Urothelium cell line (cell line): ENCODE data around the gene CUX1.
"Not testable (repeated sequence)": the region's sequence is repeated elsewhere in the genome, so short reads cannot be mapped to it uniquely, and the experiment has no call there.

Experiments used
- DNase-seq: peaks from one replicate; pipeline ENCODE4 v3.0.0; 2011; ENCODE audit warnings: low spot score, mixed read lengths
- FAIRE-seq: peaks from 2 replicates; lab custom pipeline; 2011; peaks lifted over from hg19 to GRCh38; lab: Jason Lieb, UNC

Gene CUX1

DNA sequence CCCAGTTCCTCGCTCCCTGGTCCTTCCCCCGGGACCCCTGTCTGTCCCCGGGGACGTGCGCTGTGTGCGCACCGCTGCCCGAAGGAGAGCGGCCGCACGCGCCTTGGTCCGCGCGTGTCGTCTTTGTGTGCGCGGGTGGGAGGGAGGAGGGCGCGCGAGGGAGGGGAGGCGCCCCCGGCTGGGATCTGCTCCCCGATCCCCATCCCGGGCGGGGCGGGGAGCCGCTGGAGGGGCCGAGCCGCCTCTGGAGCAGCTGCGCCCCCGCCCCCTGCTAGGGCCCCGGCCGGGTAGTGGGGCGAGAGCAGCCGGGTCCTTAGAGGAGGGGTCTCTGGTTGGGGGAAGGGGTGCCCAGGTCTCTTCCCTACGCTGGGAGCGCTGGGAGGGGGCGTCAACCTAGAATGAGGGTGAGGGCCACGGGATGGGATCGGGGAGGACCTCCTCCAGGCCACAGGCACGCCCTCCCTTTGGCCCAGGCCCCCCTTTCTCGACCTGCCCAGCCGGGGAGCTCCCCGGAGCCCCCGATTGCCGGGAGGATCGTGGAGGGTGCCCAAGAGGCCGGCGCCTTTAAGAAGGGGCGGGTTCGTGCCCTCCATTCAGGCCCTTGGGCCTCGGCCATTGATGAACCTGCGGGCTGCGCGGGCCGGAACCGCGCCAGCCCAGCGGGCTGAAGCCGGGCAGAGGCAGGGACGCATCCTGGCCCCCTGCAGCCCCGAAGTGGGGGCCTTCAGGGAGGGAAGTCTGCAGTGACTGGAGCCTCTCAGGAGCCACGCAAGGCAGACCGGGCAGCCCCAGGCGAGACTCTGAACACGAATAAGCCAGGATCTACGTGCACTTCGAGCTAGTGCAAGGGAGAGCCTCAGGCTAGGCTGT is 469.9 kb downstream of the CUX1 start:
- FAIRE-seq (no peak), DNase-seq (peak; percentile 70)

- FAIRE-seq (no peak), DNase-seq (no peak)
Measured at GRCh38 chr7:102287981-102288278, 470.5 kb downstream of the CUX1 start.

- DNase-seq (no peak), FAIRE-seq (no peak)
Measured at GRCh38 chr7:102288285-102288930, 471.0 kb downstream of the CUX1 start.

DNA sequence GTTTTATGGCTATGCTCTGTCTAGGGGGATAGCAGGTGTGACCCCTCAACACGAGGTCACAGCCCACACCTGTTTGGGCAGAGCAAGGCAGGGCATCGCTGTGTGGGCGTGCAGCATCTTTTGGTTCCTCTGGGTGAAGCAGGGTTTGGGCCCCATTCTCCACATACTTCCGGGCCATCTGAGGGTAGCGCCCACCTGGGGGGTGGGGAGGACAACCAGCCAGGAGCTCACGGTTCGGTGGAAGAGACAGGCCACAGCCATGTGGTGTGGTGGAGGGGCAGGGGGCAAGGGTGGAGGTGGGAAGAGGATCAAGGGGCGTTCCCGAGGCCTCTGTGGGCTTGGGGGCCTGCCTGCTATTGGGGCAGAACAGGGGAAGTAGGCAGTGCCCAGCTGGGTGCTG is 471.6 kb downstream of the CUX1 start:
- DNase-seq = no peak

DNA sequence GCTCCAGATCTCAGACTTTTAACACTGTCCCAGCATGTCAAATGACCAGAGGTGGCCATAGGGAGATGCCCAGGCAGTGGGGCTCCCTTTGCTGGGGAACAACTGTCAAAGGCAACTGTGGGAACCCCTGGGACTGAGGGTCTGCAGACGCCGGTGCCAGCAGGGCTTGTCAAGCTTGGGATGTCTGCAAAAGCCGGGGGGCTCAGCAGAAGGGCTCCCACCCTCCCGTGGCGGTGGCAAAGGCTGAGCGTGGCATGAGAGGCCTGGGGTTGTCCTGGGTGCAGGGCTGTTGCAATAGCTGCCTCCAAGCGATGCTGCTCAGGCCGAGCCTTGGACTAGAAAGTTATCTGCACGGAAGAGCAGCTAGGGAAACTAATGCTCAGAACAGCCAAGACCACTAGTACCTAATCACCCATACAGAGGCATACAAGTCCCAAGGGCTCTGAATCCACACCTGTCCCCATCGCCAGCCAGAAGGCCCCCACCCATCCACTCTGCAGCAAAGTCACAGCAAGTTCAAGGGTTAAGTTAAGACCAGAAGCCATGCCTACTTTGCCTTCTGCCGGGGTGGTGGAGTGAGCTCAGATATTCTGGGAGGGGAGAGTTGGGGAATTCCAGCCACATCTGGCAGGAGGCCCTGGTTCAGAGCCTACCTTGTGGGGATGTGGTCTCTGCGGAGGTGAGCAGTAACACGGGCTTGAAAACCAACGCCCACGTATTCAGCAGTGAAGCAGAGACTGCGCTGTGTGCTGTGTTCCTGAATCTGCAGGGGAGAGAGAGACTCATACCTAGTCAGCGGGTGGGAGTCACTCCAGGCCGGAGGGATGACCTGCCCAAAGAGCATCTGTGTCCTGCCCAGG is 473.9 kb downstream of the CUX1 start:
- DNase-seq = no peak
- no peak for FAIRE-seq

More for the DNA sequence above, 471.6 kb downstream of the CUX1 start:
- FAIRE-seq = no peak

DNA sequence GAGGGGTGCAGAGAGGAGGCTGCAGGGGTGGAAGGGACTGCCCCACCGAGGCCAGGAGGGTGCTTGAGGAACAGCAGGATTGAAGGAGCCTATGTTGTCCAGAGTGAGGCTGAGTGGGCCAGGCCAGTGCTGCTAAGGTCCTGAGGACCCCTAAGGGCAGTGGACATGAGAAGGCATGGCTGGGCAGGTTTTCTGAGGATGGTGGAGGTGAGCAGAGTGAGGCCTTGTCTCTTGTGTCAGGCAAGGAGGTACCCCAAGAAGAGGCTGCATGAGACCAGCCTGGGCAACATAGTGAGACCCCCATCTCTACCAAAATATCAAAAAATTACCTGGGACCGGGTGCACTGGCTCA is 474.5 kb downstream of the CUX1 start:
- no peak for FAIRE-seq
- no peak for DNase-seq

DNA sequence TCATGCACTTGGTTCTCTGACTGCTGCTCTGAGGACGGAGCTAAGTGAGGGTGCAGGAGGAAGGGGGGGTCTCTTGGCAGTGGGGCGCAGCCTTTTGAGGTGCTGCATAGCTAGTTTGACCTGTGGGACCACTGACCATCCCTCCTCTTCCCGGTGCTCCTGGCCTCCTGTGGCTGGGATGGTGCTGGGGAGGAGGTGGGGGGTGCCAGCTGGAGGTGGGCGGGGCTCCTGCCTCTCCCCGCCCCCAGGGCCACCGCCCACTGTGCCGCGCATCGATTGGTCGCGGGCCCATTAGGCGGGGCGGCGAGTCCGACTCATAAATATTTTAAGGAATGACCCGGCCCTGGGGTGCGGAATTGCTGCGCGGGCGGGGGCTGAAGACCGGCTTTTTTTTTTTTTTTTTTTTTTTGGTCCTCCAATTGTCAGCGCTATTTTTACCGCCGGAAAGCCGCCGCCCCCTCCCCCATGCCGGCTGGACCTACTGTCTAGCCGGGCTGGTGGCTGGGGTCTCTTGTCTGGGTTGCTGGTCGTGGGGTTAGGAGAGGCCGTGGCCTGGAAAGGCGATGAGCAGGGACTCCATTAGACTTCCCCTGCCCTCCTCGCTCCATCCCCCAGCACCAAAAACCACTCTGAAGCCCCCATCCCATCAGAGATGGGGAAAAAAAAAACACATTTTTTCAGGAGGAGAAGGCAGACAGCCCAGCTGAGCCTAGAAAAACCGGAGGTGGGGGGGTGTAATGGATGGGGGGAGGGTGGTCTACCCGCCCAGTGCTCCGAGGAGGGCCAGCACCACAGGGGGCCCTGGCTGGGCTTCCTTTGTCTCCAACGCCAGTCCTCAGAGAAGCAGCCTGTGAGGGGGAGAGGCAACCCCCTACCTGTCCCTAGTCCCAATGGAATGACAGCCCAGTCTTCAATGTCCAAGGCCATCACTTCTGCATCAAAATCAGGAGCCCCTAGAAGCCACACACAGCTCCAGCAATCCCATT is 475.7 kb downstream of the CUX1 start:
- no peak for FAIRE-seq
- no peak for DNase-seq

DNA sequence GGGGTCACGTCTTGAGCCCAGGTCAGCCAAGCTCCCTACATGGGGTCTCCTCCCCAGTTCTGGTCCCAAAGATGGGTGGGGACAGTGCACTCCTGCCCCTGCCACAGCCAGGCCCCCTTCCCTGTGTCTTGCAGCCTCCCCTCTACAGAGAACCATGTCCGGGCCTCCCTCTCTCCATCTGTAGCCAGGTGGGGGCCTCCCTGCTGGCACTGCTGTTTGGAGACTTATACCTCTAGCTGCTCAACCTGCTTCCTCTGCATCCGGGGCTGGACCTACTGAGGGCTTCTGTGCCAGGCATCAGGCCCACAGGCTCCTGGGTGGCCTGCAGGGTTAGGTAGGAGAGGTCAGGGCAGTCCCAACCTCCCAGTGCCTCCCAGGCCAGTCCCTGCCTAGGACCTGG is 477.2 kb downstream of the CUX1 start:
- DNase-seq (no peak), FAIRE-seq (no peak)

GRCh38 chr7:102295346-102296178 is 478.1 kb downstream of the CUX1 start:
- no peak for DNase-seq
- no peak for FAIRE-seq

- no peak for FAIRE-seq
Measured at GRCh38 chr7:102296179-102296438, 478.7 kb downstream of the CUX1 start.

DNA sequence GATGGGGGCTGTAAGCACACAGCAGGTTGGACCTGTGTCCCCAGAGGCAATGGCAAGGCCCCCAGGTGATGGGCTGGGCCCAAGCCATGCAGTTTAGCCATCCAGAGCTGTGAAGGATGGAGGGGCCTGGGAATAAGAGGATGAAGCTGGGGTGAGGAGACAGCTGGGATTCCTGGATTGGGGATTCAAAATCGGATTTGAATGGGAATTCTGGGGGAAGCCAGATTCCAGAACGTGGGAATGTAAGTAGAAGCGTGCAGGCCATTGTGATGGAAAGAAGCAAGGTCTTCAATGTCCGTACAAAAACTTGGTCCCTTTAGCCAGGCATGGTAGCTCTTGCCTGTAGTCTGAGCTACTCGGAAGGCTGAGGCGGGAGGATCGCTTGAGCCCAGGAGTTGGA is 479.1 kb downstream of the CUX1 start:
- FAIRE-seq (no peak), DNase-seq (no peak)

More at GRCh38 chr7:102296179-102296438, 478.7 kb downstream of the CUX1 start:
- no peak for DNase-seq

DNA sequence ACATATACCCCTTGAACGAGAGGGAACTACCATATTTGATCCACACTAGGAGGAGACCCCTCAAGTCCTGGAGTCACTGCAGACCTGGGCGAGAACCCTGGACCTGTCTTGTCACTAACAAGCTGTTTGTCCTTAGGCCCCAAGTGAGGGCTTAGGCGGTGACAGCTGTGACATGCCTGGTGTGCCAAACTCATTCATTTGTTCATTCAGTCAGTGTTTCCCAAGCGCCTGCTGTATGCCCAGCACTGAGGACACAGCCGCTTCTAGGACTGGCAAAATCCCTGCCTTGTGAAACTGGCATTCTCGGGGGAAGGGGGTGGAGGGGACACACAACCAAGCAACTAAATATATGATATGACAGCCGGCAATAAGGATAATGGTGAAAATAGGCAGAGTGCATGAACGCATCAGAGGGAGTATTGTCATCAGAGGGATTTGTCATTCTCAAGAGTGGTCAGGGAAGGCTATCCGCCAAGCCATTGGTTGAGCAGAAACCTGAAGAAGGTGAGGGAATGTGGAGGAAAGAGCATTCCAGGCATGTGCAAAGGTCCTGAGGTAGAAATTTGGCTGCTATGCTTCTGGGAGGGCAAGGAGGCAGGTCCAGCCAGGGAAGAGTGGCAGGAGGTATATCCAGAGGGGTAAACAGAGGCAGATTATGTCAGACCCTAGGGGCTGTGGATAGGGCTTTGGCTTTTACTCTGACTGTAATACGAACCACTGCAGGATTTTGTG is 480.2 kb downstream of the CUX1 start:
- peak; percentile 76 for FAIRE-seq
- DNase-seq = no peak

DNA sequence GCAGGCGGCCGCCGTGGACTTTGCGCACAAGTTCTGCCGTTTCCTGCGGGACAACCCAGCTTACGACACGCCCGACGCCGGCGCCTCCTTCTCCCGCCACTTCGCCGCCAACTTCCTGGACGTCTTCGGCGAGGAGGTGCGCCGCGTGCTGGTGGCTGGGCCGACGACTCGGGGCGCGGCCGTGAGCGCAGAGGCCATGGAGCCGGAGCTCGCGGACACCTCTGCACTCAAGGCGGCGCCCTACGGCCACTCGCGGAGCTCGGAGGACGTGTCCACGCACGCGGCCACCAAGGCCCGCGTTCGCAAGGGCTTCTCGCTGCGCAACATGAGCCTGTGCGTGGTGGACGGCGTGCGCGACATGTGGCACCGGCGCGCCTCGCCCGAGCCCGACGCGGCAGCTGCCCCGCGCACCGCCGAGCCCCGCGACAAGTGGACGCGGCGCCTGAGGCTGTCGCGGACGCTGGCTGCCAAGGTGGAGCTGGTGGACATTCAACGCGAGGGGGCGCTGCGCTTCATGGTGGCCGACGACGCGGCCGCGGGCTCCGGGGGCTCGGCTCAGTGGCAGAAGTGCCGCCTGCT is 483.3 kb downstream of the CUX1 start:
- no peak for DNase-seq
- FAIRE-seq = peak; percentile 89

DNA sequence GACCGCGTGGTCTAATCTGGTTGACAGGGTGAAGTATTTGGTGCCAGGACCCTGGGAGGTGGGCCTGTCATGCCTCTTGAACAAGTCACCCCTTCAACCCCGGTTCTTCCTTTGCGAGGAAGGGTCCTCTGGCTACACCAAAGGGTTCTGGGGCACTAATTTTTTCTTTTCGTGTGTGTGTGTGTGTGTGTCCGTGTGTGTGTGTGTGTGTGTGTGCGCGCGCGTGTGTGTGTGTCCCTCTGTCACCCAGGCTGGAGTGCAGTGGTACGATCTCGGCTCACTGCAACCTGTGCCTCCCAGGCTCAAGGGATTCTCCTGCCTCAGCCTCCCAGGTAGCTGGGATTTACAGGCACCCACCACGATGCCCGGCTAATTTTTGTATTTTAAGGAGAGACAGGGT is 483.9 kb downstream of the CUX1 start:
- not testable (repeated sequence) for FAIRE-seq

GRCh38 chr7:102302025-102302424 is 484.6 kb downstream of the CUX1 start:
- FAIRE-seq = no peak

More for the DNA sequence above, 483.9 kb downstream of the CUX1 start:
- DNase-seq = not testable (repeated sequence)

DNA sequence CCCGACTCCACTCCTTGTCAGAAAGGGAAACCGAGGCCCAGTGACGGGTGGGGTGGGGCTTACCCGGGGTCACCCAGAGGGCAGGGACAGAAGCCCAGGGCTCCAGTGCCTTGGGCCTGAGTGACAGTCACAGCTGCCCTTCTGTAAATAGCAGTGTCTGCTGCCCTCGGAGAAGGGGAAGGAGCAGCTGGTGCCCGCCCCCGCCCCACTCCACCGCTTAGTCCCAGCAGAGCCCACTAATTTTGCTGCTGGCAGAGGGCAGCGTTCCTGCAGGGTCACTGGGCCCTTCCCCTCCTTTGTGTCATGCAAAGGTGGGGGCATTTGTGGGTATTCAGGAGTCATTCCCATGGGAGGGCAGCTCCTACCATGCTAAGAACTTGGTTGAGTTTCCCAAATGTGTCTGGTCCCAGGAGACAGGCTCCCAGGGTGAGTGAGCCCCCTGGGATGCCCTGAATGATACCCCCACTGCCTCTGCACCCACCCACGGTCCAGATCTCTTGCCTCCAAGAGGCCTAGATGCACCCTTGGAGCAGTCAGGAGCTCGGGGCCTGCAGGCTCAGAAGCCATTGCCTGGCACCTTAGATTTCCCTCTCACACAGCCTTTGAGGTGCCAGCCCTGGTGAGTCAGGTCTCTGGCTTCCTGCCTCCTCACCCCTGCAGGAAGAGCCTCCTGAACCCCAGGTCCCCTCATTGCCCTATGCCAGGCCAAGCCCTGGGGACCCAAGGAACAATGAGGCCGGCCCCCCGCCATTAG is 486.4 kb downstream of the CUX1 start:
- DNase-seq = no peak
- FAIRE-seq = no peak

More at GRCh38 chr7:102302025-102302424, 484.6 kb downstream of the CUX1 start:
- DNase-seq = no peak

- DNase-seq (no peak), FAIRE-seq (no peak)
Measured at GRCh38 chr7:102304668-102305067, 487.2 kb downstream of the CUX1 start.
